Activated CD4-positive, alpha-beta T cell treated with anti-CD3 and anti-CD28 coated beads, Interleukin-2, amount 10 ng/mL, durations not matched to agents 24 days and 14 days (primary cell): Measurements from ENCODE around the gene COMT. TPM values are rescaled to one million over a fixed set of nuclear protein-coding genes. Genes with fewer than 3 reads are reported as not detected.
A peak's percentile ranks its signal among the peaks of the same experiment; 100 is the strongest.
"Not testable (repeated sequence)": the region's sequence is repeated elsewhere in the genome, so short reads cannot be mapped to it uniquely, and the experiment has no call there.

ENCODE experiments used
- DNase-seq: peaks from one replicate; pipeline ENCODE4 v3.0.0; 2022
- H3K27ac Mint-ChIP-seq: one replicate; pipeline ENCODE4 v1.8.0; 2022; ENCODE audit warnings: mild to moderate bottlenecking, mixed read lengths
- H3K27me3 Mint-ChIP-seq: one replicate; pipeline ENCODE4 v1.8.0; 2022; ENCODE audit warnings: mixed read lengths
- H3K36me3 Mint-ChIP-seq: one replicate; pipeline ENCODE4 v1.8.0; 2022; ENCODE audit warnings: low read depth, mild to moderate bottlenecking, mixed read lengths
- H3K4me1 Mint-ChIP-seq: one replicate; pipeline ENCODE4 v1.8.0; 2021; ENCODE audit warnings: mixed read lengths
- H3K4me3 Mint-ChIP-seq: one replicate; pipeline ENCODE4 v1.8.0; 2022; ENCODE audit warnings: mild to moderate bottlenecking, moderate library complexity, mixed read lengths
- H3K9me3 Mint-ChIP-seq: one replicate; pipeline ENCODE4 v1.8.0; 2021; ENCODE audit warnings: mixed read lengths
- intact Hi-C: fragments of 100-400 bp; cut with micrococcal nuclease; formaldehyde crosslinking; loops from one replicate; pipeline ENCODE4 v1.15.1; 2023
- total RNA-seq: library from RNA; stranded (reverse); gene quantifications from 2 replicates; pipeline ENCODE4 v1.2.3, GENCODE V29; 2022

The COMT gene
- total RNA-seq, 1 donor from 2014 or later = 110 TPM

DNA sequence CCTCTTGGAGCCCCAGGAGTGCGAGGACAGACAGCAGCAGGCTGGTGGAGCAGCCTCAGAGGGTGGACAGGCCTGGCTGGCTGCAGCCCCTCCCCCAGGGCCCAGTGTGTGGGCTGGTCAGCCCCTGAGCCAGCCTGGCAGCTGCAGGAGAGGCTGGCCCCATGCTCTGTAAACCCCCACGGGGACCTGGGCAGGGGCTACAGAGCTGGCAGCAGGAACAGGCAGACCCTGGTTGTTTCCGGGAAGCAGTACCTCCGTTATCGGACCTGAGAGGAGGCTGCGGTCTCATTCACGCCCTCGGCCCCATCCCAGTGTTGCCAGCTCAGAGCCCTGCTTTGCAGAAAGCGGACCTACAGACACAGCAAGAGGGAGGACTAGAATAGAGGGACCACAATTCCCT lies 38.5 kb upstream of the COMT start:
- H3K9me3 Mint-ChIP-seq = no peaks in the 10 kb centered on the region
- intact Hi-C loops = no loop called here
- no peaks in the 10 kb centered on the region for H3K4me1 Mint-ChIP-seq
- no peak overlapping the region for H3K27ac Mint-ChIP-seq
- no peaks in the 10 kb centered on the region for H3K27me3 Mint-ChIP-seq
- no peak overlapping the region for H3K4me3 Mint-ChIP-seq
- no peak for DNase-seq
- H3K36me3 Mint-ChIP-seq = no peaks in the 10 kb centered on the region

DNA sequence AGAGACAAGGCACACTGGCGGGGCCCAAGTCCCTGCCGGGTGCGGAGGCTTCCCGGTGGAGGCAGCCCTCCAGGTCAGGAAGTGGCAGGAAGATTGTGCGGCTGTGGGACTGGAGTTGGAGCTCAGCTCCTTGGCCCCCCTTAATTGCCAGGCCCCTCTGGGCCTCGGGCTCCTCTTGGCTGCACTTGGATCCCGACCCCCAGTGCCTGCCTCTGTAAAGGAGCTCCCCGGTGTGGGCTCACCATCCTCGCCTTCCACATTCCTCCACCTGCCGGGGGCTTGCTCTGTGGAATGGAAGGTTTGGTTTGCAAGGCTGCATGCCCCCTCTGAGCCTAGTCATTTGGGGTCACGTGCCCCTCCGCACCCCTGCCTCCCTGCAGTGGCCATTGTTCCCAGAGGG lies 38.1 kb upstream of the COMT start:
- Mint-ChIP-seq H3K4me3 (no peak overlapping the region), H3K27me3 (no peaks in the 10 kb centered on the region), H3K9me3 (no peaks in the 10 kb centered on the region), H3K36me3 (no peaks in the 10 kb centered on the region), H3K27ac (no peak overlapping the region), H3K4me1 (no peaks in the 10 kb centered on the region)
- no peak for DNase-seq
- intact Hi-C loops = no loop called here

DNA sequence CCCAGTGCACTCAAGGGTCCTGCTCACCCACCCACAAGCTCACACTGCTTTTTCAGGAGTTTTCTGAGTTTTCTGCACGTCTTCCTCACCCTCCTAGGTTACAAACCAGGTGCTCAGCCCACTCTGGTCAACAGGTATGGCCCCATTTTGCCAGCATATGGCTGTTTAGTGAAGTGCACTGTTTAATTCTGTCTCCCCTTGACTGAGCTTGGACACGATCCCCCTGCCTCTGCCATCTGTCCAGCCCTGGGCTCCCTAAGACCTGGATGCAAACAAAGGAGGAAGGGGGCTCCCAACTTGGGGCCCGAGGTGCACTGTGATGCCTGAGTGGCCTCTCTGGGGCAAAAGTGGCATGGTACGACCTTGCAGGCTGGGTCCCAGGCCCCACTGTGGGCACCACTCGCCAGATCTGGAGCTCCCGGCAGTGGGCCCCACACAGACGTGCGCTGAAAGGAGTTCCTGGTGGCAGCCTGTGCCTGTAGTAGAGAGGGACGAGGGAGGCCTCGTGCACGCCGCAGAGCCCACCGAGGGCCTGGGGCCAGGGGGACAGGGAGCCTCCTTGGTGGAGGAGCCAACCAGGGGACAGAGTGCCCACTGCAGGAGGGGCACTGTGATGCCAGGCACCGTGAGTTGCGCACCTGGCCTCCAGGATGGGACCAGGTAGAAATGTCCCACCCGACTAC lies 37.3 kb upstream of the COMT start:
- Mint-ChIP-seq H3K27ac (no peak overlapping the region), H3K9me3 (no peaks in the 10 kb centered on the region), H3K4me1 (peaks cover under 1% of the 10 kb centered on the region), H3K36me3 (no peaks in the 10 kb centered on the region), H3K27me3 (no peaks in the 10 kb centered on the region), H3K4me3 (no peak overlapping the region)
- intact Hi-C loops = no loop called here
- no peak for DNase-seq

DNA sequence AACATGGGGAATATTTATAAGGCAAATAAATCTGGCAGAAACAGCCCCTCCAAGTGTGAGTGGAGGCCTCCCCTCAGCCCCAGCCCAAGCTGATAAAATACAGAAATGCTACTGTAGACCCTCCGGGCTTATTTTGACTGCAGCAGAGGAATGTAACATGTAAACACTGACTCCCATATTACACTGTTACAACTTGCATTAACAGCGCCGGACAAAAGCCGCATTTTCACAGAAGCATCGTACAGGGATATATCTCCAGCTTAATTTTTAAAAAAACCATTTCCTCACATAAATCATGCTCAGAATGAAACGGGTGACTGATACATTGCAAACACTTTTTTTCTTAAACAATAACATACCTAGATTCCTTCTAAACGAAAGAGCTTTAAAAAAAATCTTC lies 36.6 kb upstream of the COMT start:
- Mint-ChIP-seq H3K27ac (no peak overlapping the region), H3K27me3 (no peaks in the 10 kb centered on the region), H3K36me3 (peaks cover 2% of the 10 kb centered on the region), H3K4me3 (no peak overlapping the region), H3K9me3 (no peaks in the 10 kb centered on the region), H3K4me1 (peaks cover 5% of the 10 kb centered on the region)
- no peak for DNase-seq
- intact Hi-C loops = no loop called here

DNA sequence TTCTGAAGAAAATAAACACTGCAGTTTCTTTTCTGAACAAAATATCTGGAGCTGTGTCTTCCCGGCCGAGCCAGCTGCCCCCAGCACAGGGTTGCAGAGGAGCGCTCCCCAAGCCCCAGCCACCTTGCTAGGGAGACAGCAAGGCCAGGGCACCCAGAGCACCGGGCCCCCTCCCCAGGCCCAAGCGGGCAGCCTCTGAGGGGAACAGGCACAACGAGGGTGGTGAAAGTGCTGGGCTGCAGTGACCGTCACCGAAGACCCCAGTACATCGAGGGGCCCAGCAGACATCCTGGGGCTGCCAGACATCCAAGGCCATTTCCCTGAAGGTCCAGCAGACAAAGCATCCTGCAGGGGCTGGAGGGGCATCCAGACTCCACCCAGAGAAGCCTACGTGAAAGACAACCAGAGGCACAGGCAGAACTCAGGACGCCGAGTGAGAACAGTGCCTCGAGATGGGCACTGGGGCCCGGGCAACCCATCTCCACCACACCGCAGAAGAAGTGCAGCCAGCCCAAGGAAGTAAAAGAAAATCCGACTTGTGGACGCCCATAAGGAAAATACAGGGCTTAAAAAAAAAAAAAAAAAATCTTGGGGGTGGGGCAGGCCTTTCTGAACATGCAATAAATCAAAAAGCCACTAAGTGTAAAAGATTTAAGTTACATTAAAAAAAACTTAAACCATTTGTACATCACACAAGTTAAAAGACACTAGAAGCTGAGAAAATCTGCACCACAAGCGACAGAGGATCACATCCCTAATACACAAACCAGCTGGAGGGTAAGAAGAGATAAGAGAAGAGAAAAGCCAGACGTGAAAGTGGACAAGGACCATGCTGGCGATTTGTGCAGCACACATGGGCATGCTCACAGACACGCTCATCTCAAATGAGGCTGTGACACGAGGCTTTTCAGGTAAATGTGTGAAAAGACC lies 36.0 kb upstream of the COMT start:
- Mint-ChIP-seq H3K9me3 (no peaks in the 10 kb centered on the region), H3K4me1 (peaks cover 5% of the 10 kb centered on the region), H3K27me3 (no peaks in the 10 kb centered on the region), H3K27ac (no peak overlapping the region), H3K4me3 (no peak overlapping the region), H3K36me3 (peaks cover 2% of the 10 kb centered on the region)
- intact Hi-C loops = no loop called here
- no peak for DNase-seq

DNA sequence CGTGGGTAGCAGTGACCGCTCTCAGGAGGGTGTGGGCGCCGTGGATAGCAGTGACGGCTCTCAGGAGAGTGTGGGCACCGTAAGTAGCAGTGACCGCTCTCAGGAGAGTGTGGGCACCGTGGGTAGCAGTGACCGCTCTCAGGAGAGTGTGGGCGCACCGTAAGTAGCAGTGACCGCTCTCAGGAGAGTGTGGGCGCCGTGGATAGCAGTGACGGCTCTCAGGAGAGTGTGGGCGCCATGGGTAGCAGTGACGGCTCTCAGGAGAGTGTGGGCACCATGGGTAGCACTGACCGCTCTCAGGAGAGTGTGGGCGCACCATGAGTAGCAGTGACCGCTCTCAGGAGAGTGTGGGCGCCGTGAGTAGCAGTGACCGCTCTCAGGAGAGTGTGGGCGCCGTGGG lies 34.7 kb upstream of the COMT start:
- intact Hi-C loops, H3K27me3 Mint-ChIP-seq, H3K4me1 Mint-ChIP-seq, H3K9me3 Mint-ChIP-seq, H3K27ac Mint-ChIP-seq, H3K36me3 Mint-ChIP-seq, DNase-seq, H3K4me3 Mint-ChIP-seq: not testable (repeated sequence)

DNA sequence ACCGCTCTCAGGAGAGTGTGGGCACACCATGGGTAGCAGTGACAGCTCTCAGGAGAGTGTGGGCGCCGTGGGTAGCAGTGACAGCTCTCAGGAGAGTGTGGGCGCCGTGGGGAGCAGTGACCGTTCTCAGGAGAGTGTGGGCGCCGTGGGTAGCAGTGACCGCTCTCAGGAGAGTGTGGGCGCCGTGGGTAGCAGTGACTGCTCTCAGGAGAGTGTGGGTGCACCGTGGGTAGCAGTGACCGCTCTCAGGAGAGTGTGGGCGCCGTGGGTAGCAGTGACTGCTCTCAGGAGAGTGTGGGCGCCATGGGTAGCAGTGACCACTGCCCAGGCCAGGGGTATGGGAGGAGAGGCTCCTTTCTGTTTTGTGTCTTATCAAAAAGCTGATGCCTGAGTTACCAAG lies 33.7 kb upstream of the COMT start:
- DNase-seq, H3K4me1 Mint-ChIP-seq, H3K27ac Mint-ChIP-seq, H3K9me3 Mint-ChIP-seq, H3K4me3 Mint-ChIP-seq, intact Hi-C loops, H3K36me3 Mint-ChIP-seq, H3K27me3 Mint-ChIP-seq: not testable (repeated sequence)

DNA sequence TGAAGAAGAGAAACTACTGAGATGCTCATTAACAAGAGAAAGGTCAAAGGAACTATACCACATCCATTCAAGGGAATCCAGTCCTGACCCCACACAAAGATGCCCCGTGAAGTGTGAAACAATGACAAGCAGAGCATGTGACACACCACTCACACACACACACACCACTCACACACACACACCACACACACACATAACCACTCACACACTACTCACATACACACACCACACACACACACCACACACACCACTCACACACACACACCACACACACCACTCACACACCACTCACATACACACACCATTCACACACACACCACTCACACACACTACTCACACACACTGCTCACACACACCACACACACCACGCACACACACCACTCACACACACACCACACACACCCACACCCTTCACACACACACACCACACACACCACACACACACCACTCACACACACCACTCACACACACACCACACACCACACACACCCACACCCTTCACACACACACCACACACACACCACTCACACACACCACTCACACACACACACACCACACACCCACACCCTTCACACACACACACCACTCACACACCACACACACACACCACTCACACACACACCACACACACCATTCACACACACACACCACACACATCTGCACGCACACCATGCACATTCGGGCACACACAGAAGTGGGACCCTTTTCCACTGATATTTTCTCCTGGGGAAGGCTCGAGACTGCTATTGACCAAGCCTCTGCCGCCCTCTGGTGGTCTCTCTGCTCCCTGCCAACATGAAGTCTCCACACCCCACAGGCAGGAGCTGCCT lies 32.0 kb upstream of the COMT start:
- peak; percentile 93 for DNase-seq
- intact Hi-C loops = loop anchor here (1.0 kb wide), 1 partner anchor 179 kb away; no protein-coding TSS in a partner anchor
- Mint-ChIP-seq H3K27me3 (no peaks in the 10 kb centered on the region), H3K4me3 (no peak overlapping the region), H3K9me3 (no peaks in the 10 kb centered on the region), H3K36me3 (peaks cover 13% of the 10 kb centered on the region), H3K4me1 (peaks cover 5% of the 10 kb centered on the region), H3K27ac (no peak overlapping the region)

DNA sequence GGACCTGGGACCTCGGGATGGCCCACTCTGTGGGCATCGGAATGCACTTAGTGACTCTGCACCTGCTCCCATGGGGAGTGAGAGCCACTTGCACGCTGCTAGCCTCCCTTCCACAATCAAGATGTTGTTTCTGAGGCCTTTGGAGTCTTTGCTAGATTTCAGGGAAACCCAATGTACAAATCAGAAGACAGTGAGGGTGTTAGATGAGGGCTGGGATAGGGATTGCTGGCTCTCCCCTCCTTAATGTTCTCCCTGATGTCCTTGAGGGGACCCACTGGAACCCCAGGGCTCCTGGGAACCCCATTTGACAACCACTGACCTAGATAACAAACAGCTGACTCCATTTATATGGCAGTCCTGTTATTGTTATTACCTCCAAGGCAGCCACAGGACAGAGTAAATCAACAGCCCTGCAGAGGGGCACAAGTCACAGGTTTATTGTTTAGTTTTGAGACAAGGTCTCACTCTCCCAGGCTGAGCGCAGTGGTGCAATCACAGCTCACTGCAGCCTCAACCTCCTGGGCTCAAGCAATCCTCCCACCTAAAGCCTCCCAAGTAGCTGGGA lies 31.3 kb upstream of the COMT start:
- no peaks in the 10 kb centered on the region for H3K9me3 Mint-ChIP-seq
- no peak overlapping the region for H3K27ac Mint-ChIP-seq
- intact Hi-C loops = loop anchor here (1.0 kb wide), 1 partner anchor 180 kb away; no protein-coding TSS in a partner anchor
- no peak overlapping the region for H3K4me3 Mint-ChIP-seq
- no peaks in the 10 kb centered on the region for H3K27me3 Mint-ChIP-seq
- H3K36me3 Mint-ChIP-seq = peaks cover 18% of the 10 kb centered on the region
- DNase-seq = no peak
- peaks cover 5% of the 10 kb centered on the region for H3K4me1 Mint-ChIP-seq

DNA sequence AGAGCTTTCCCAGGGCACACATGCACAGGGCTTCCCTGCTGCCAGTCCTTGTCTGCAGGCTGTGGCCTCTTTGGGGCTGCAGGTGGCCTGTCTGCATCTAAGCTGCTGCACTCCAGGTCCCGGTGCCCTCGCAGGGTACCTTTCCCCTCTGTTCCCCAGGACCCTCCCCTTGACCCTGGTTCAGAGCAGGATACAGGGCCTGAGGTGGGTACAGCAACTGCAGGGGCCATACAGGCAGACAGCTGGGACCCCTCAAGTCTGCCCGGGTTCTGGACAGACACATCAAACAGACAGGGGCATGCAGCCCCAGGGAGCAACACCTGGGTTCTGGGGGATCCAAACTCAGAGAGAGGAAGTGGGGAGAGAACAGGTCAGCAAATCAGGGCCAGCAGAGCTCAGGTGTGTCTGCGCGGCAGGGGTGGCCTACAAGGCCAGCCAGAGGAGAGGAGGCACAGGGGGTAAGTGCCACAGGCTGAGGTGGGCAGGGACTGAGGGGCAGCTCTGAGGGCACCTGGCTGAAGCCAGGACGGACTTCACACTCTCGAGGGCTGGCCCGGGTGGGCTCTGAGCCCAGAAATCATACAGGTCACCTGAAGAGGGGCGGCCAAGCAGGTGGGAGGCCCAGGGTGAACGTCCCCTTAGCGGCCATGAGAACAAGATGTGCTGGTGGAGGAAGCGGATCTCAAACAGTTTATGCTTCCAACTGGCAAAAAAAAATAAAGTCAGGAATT lies 29.9 kb upstream of the COMT start:
- intact Hi-C loops = no loop called here
- Mint-ChIP-seq H3K27ac (no peak overlapping the region), H3K9me3 (no peaks in the 10 kb centered on the region)

DNA sequence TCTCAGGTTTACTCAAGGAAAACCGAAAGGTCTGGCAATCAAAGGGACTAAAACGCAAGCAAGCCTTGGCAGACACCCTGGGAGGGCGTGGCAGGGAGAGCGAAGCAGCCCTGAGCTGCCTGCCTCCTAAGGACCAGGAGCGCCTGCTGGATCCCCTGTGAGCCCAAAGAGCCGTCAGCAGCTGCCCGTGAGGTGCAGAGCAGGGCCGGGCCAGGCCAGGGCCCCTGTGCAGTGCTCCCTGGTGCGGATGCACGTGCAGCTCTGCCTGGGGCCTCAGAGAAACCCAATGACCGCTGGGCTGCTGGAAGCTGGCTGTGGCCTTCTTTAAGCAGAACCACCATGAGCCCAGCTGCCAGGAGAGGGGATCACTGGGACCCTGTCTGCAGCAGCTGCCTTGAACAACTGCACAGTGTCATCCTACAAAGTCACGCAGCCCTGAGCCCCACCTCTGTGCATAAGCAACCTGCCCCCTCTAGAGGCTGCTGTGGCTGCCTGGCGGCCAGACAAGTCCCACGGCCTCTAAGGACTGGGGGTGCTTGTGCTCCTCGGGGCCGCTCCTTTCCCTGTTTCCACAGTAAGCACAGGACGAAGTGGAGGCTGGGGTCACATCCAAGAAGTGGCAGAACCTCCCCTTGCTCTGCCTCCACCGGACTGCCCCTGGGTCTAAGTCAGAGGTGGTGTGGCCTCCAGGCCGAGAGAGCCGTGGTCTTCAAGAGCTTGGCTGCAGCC lies 29.1 kb upstream of the COMT start:
- DNase-seq = no peak
- Mint-ChIP-seq H3K9me3 (no peaks in the 10 kb centered on the region), H3K4me1 (peaks cover 5% of the 10 kb centered on the region), H3K27ac (no peak overlapping the region), H3K27me3 (no peaks in the 10 kb centered on the region), H3K36me3 (peaks cover 22% of the 10 kb centered on the region), H3K4me3 (no peak overlapping the region)
- intact Hi-C loops = no loop called here

More for the DNA sequence above, 29.9 kb upstream of the COMT start:
- Mint-ChIP-seq H3K4me3 (no peak overlapping the region), H3K27me3 (no peaks in the 10 kb centered on the region), H3K4me1 (peaks cover 5% of the 10 kb centered on the region), H3K36me3 (peaks cover 22% of the 10 kb centered on the region)
- DNase-seq = no peak

DNA sequence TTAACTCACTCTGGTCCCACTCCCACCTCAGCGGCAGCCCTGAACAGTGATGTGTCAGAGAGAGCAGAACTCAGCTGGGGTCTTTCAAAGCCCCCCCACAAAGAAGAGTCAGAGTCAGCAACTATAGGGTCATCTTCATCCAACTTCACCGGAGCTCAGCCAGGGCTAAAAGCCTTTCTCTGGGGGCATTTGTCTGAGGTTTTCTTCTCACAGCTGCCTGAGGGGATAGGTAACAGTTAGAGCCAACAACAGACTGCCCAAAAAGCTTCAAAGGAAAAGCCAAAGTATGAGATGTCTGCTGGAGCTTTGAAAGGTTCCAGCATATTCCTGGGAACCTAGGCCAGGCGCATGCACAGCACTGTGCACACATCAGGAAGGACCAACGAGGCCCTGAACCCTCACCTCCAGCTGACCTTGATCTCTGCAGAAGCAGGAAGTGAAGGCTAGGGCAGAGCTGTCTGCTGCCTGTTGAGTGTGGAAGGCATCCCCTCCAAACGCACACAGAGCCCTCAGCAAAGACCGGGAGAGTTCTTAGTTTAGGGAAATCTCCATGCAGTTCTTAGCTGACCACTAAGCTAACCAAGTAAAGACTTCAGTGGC lies 28.1 kb upstream of the COMT start:
- Mint-ChIP-seq H3K4me3 (no peak overlapping the region), H3K4me1 (peaks cover 5% of the 10 kb centered on the region), H3K9me3 (no peaks in the 10 kb centered on the region), H3K27ac (no peak overlapping the region), H3K36me3 (peaks cover 22% of the 10 kb centered on the region), H3K27me3 (no peaks in the 10 kb centered on the region)
- intact Hi-C loops = no loop called here
- DNase-seq = no peak
